Activated T-helper 17 cell treated with anti-CD3 and anti-CD28 coated beads, Interleukin-2, amount 50 U/mL, for 72 hours (primary cell): ENCODE results near the gene NCAM1. TPM values are rescaled to one million over a fixed set of nuclear protein-coding genes. Genes with fewer than 3 reads are reported as not detected.

Source experiments
- ATAC-seq: fragments of 150-1000 bp; cut with Tn5 transposase; replicated peaks from 2 replicates; pipeline ENCODE4 v1.10.0; 2021; ENCODE audit warnings: mild to moderate bottlenecking, moderate library complexity
- H3K27ac Mint-ChIP-seq: one replicate; pipeline ENCODE4 v1.8.0; 2022; ENCODE audit warnings: mixed read lengths
- H3K27me3 Mint-ChIP-seq: one replicate; pipeline ENCODE4 v1.8.0; 2022; ENCODE audit warnings: mixed read lengths
- H3K36me3 Mint-ChIP-seq: one replicate; pipeline ENCODE4 v1.8.0; 2022; ENCODE audit warnings: low read depth, mild to moderate bottlenecking, mixed read lengths
- H3K4me1 Mint-ChIP-seq: one replicate; pipeline ENCODE4 v1.8.0; 2022; ENCODE audit warnings: mixed read lengths
- H3K4me3 Mint-ChIP-seq: one replicate; pipeline ENCODE4 v1.8.0; 2022; ENCODE audit warnings: mild to moderate bottlenecking, mixed read lengths
- H3K9me3 Mint-ChIP-seq: one replicate; pipeline ENCODE4 v1.8.0; 2022; ENCODE audit warnings: mixed read lengths
- total RNA-seq, 2 donors: library from RNA; stranded (reverse); gene quantifications; one replicate each; pipeline ENCODE4 v1.2.3, GENCODE V29; 2022

NCAM1 gene
- total RNA-seq, 2 donors from 2014 or later, result not detected

- H3K36me3 Mint-ChIP-seq, result no peaks in the 10 kb centered on the region
- H3K27me3 Mint-ChIP-seq, result peaks cover 52% of the 10 kb centered on the region
- H3K9me3 Mint-ChIP-seq, result no peaks in the 10 kb centered on the region
- ATAC-seq, result no peak
- no peak overlapping the region for H3K27ac Mint-ChIP-seq
- peaks cover 6% of the 10 kb centered on the region for H3K4me1 Mint-ChIP-seq
- H3K4me3 Mint-ChIP-seq, result peak overlapping the region; percentile 74
Observed at GRCh38 chr11:112961751-112962578, 745 bp downstream of the NCAM1 start.

DNA sequence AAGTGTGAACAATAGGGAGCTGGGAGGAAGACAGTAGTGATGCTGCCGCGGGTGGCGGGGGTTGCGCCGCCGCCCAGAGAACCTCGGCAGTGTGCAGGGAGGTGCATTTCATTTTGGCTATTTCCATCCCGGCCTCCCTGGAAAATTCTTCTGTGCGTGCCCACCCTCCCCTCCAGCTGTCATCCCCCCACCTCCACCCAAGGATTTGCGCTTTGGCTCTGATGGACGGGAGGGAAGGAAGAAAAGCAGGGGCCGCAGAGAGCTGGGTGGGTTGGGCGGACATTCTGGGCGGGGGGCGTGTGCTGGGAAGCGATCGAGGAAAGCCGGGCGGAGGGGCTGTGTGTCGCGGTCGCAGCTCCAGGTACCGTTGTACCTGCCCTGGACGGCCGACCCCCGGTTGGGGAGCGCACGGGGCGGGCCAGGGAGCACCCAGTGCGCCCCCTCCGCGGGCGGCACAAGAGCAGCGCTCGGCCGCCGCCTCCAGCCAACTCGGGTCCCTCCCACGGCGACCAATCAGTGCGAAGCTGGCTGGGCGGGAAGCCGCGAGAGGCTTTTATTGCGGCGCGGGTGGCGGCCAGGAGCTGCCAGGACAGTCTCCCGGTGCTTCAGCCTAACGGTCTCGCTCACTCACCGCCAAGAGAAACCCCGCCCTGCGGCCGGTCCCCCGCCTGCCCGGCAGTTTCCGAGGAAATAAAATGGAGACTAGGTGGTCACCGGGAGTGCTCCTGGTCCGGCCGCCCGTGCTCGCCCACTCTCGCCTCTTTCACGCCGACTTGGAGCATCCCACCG lies 1.6 kb downstream of the NCAM1 start:
- no peak for ATAC-seq
- Mint-ChIP-seq H3K27me3 (peaks cover 50% of the 10 kb centered on the region), H3K4me1 (peaks cover 6% of the 10 kb centered on the region)

DNA sequence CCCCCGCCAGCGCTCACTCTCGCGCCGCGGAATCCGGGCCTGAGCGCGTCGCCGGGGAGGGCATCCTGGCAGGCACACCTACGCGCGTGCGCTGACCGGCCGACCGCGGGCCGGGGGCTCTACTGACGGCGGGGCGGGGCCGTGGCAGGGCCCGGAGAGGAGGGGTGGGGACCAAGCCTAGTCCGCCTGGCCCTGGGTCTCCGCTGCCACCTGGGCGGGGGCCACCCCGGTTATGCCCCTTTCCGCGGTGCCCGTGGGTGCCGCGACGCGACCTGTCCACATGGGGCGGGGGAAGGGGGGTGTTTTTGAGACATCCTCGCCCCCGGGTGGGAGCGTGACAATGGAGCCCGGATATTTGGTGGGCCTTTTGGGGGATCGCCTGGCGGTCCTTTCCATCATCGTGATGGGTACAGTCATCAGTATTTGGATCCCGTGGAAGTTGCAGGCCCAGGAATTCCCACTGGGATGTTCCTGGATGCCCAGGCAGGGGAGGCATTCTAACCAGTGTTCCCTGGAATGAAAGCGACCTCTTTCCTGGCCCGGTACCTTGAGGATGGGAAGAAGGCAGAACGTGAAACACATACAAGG lies 2.2 kb downstream of the NCAM1 start:
- ATAC-seq, result no peak
- Mint-ChIP-seq H3K36me3 (no peaks in the 10 kb centered on the region), H3K4me3 (no peak overlapping the region), H3K9me3 (no peaks in the 10 kb centered on the region), H3K27ac (no peak overlapping the region), H3K4me1 (peaks cover 6% of the 10 kb centered on the region), H3K27me3 (peaks cover 43% of the 10 kb centered on the region)

More for the DNA sequence above, 1.6 kb downstream of the NCAM1 start:
- peak overlapping the region; percentile 74 for H3K4me3 Mint-ChIP-seq
- no peak overlapping the region for H3K27ac Mint-ChIP-seq
- no peaks in the 10 kb centered on the region for H3K9me3 Mint-ChIP-seq
- H3K36me3 Mint-ChIP-seq, result no peaks in the 10 kb centered on the region

- H3K27me3 Mint-ChIP-seq, result peaks cover 39% of the 10 kb centered on the region
- no peak overlapping the region for H3K4me3 Mint-ChIP-seq
- H3K27ac Mint-ChIP-seq, result no peak overlapping the region
- no peaks in the 10 kb centered on the region for H3K36me3 Mint-ChIP-seq
- peaks cover 6% of the 10 kb centered on the region for H3K4me1 Mint-ChIP-seq
- H3K9me3 Mint-ChIP-seq, result no peaks in the 10 kb centered on the region
- ATAC-seq, result no peak
Observed at GRCh38 chr11:112965656-112966055, 4.4 kb downstream of the NCAM1 start.

GRCh38 chr11:112966561-112966960 lies 5.3 kb downstream of the NCAM1 start:
- H3K4me1 Mint-ChIP-seq, result peaks cover 6% of the 10 kb centered on the region
- no peak overlapping the region for H3K4me3 Mint-ChIP-seq
- no peaks in the 10 kb centered on the region for H3K9me3 Mint-ChIP-seq
- H3K36me3 Mint-ChIP-seq, result no peaks in the 10 kb centered on the region
- peaks cover 32% of the 10 kb centered on the region for H3K27me3 Mint-ChIP-seq
- ATAC-seq, result no peak
- H3K27ac Mint-ChIP-seq, result no peak overlapping the region

DNA sequence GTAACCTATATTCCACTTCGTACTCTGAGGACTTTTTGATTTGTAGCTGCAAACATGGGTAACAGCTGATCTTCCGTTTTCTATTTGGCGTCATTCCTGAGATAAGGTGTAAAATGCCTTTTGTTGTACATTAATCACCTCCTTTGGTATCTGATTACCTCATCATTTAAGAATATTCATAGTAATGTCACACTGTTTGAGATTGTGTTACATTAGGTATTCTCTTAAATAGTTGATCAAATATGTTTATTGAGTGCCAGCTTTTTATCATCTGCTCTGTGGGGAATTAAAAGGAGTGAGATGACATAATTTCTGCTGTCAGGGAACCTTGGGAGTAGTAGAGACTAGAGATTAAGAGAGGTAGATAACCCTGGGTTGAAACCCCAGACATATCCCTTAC lies 5.9 kb downstream of the NCAM1 start:
- H3K9me3 Mint-ChIP-seq, result no peaks in the 10 kb centered on the region
- no peak overlapping the region for H3K4me3 Mint-ChIP-seq
- peaks cover 4% of the 10 kb centered on the region for H3K4me1 Mint-ChIP-seq
- no peaks in the 10 kb centered on the region for H3K36me3 Mint-ChIP-seq
- peaks cover 30% of the 10 kb centered on the region for H3K27me3 Mint-ChIP-seq
- no peak for ATAC-seq
- H3K27ac Mint-ChIP-seq, result no peak overlapping the region

GRCh38 chr11:112968941-112969713 lies 7.9 kb downstream of the NCAM1 start:
- Mint-ChIP-seq H3K27me3 (peaks cover 24% of the 10 kb centered on the region), H3K4me1 (no peaks in the 10 kb centered on the region), H3K36me3 (no peaks in the 10 kb centered on the region), H3K9me3 (no peaks in the 10 kb centered on the region), H3K4me3 (no peak overlapping the region), H3K27ac (no peak overlapping the region)
- ATAC-seq, result no peak

GRCh38 chr11:112971195-112971594 lies 10.0 kb downstream of the NCAM1 start:
- no peak for ATAC-seq
- Mint-ChIP-seq H3K9me3 (no peaks in the 10 kb centered on the region), H3K27me3 (peaks cover 15% of the 10 kb centered on the region), H3K27ac (no peak overlapping the region), H3K4me3 (no peak overlapping the region), H3K4me1 (no peaks in the 10 kb centered on the region), H3K36me3 (no peaks in the 10 kb centered on the region)

GRCh38 chr11:112971827-112972226 lies 10.6 kb downstream of the NCAM1 start:
- no peak overlapping the region for H3K27ac Mint-ChIP-seq
- H3K4me1 Mint-ChIP-seq, result no peaks in the 10 kb centered on the region
- no peaks in the 10 kb centered on the region for H3K36me3 Mint-ChIP-seq
- H3K27me3 Mint-ChIP-seq, result peaks cover 18% of the 10 kb centered on the region
- ATAC-seq, result no peak
- H3K9me3 Mint-ChIP-seq, result no peaks in the 10 kb centered on the region
- H3K4me3 Mint-ChIP-seq, result no peak overlapping the region

- Mint-ChIP-seq H3K4me3 (no peak overlapping the region), H3K9me3 (no peaks in the 10 kb centered on the region), H3K4me1 (no peaks in the 10 kb centered on the region), H3K27me3 (peaks cover 15% of the 10 kb centered on the region), H3K36me3 (no peaks in the 10 kb centered on the region), H3K27ac (no peak overlapping the region)
- ATAC-seq, result no peak
Observed at GRCh38 chr11:112972399-112973145, 11.4 kb downstream of the NCAM1 start.

DNA sequence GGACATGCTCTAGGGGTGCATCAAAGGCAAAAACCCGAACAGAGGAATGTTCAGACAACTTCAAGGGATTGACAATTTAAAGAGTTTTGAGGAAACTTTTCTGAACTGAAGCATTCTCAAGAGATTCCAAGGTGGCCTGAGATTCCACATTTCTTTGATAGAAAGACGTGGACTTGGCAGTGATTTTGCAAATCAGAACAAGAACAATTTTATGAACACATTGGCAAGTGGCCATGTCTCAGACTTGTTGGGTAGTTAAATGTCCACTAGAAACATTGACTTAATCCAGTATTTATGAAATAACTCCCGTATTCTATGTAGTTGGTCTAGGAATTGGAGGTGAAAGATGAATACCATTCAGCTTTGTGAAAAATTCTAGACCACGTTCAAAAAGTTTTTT lies 13.8 kb downstream of the NCAM1 start:
- Mint-ChIP-seq H3K27ac (no peak overlapping the region), H3K27me3 (peaks cover 15% of the 10 kb centered on the region), H3K36me3 (no peaks in the 10 kb centered on the region), H3K4me3 (no peak overlapping the region), H3K9me3 (no peaks in the 10 kb centered on the region), H3K4me1 (no peaks in the 10 kb centered on the region)
- ATAC-seq, result no peak

- ATAC-seq, result no peak
- no peaks in the 10 kb centered on the region for H3K9me3 Mint-ChIP-seq
- no peaks in the 10 kb centered on the region for H3K4me1 Mint-ChIP-seq
- H3K36me3 Mint-ChIP-seq, result no peaks in the 10 kb centered on the region
- no peak overlapping the region for H3K4me3 Mint-ChIP-seq
- no peak overlapping the region for H3K27ac Mint-ChIP-seq
- H3K27me3 Mint-ChIP-seq, result peaks cover 13% of the 10 kb centered on the region
Observed at GRCh38 chr11:112975493-112975892, 14.3 kb downstream of the NCAM1 start.

DNA sequence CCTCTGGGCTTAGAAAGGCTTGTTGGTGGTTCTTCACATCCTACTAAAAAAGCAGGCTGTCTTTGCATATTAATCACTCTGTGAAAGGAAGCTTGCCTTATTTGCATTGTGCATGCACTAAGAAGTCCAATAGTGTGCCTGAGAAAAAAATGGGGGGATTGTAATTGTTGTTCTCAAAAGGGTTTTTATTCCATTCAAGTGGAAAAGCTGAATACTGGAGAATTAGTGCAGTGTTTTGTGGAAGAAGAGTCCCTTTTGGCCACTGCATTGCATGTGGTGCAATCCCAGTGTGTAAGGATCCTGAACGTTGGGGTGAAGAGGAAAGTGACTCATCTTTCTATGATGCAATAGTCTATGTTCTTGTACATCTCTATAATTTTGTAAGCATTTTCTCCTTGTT lies 16.5 kb downstream of the NCAM1 start:
- no peak overlapping the region for H3K4me3 Mint-ChIP-seq
- H3K27me3 Mint-ChIP-seq, result peaks cover 23% of the 10 kb centered on the region
- no peak overlapping the region for H3K27ac Mint-ChIP-seq
- H3K4me1 Mint-ChIP-seq, result no peaks in the 10 kb centered on the region
- ATAC-seq, result no peak
- no peaks in the 10 kb centered on the region for H3K36me3 Mint-ChIP-seq
- peaks cover 6% of the 10 kb centered on the region for H3K9me3 Mint-ChIP-seq

DNA sequence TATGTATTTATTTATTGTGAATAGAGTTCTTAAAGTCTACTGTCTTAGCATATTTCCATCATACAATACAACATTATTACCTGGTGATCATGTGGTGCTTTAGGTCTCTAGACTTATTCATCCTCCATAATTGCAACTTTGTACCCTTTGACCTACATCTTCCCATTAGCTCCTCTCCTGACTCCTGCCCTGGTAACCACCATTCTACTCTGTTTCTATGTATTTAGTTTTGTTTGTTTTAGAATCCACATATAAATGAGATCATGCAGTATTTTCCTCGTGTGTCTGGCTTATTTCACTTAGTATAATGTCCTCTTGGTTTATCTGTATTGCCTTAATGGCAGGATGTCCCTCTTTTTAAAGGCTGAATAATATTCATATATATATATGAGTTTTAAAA lies 22.7 kb downstream of the NCAM1 start:
- Mint-ChIP-seq H3K9me3 (peaks cover 20% of the 10 kb centered on the region), H3K4me3 (no peak overlapping the region), H3K4me1 (no peaks in the 10 kb centered on the region), H3K27ac (no peak overlapping the region), H3K36me3 (no peaks in the 10 kb centered on the region), H3K27me3 (peaks cover 10% of the 10 kb centered on the region)
- no peak for ATAC-seq
